HEK293 (cell line): Measurements from ENCODE around the gene PPP2R2D.

ENCODE experiments used
- CTCF ChIA-PET: fragments of 350-600 bp; formaldehyde crosslinking; extraction: SDS; loops from one replicate; lab custom pipeline; 2021; ENCODE audit warnings: antibody characterized with exemption; lab: Yijun Ruan, JAX
- POLR2A ChIA-PET: fragments of 300-600 bp; formaldehyde crosslinking; extraction: SDS; loops from one replicate; lab custom pipeline; 2020; ENCODE audit warnings: antibody characterized with exemption, inconsistent platforms; lab: Yijun Ruan, JAX
- H3K27ac ChIP-seq: fragments of 200-500 bp; sonication (Bioruptor generic); 2 replicates; pipeline ENCODE4 v1.5.1; 2014; ENCODE audit warnings: low read depth, low read length, control low read depth, inconsistent platforms; ENCODE audit errors: extremely low read depth
- H3K36me3 ChIP-seq, 2 experiments: fragments of 200-500 bp in 1 of 2; sonication (Bioruptor generic) in 1 of 2; 1 replicate in 1 of 2; 2 replicates in 1 of 2; pipeline ENCODE4 v1.5.1; 2014 to 2017; ENCODE audit warnings: inconsistent platforms in 2 of 2, low read length in 2 of 2; ENCODE audit not compliant: control insufficient read depth in 2 of 2, insufficient read depth in 1 of 2
- H3K4me1 ChIP-seq: fragments of 200-500 bp; sonication (Bioruptor generic); 2 replicates; pipeline ENCODE4 v1.5.1; 2014; ENCODE audit warnings: mild to moderate bottlenecking, low read length, inconsistent platforms; ENCODE audit not compliant: control insufficient read depth, insufficient read depth
- H3K4me3 ChIP-seq: 2 replicates; pipeline ENCODE4 v1.5.1; 2011; ENCODE audit warnings: low read depth, mild to moderate bottlenecking, control low read depth, low read length, moderate library complexity
- H3K9me3 ChIP-seq: fragments of 200-500 bp; sonication (Bioruptor generic); 2 replicates; pipeline ENCODE4 v1.5.1; 2014; ENCODE audit warnings: low read depth, low read length, inconsistent platforms; ENCODE audit not compliant: control insufficient read depth, insufficient read depth
- MYNN ChIP-seq: fragments of 450-650 bp; formaldehyde crosslinking; IDR thresholded peaks from 2 replicates; pipeline ENCODE4 v1.5.1; 2016; ENCODE audit warnings: missing biosample characterization, missing genetic modification characterization, borderline replicate concordance
- OVOL3 ChIP-seq: fragments of 450-650 bp; formaldehyde crosslinking; IDR thresholded peaks from 2 replicates; pipeline ENCODE4 v1.5.1; 2016; ENCODE audit warnings: missing biosample characterization, missing genetic modification characterization
- REPIN1 ChIP-seq: fragments of 450-650 bp; formaldehyde crosslinking; IDR thresholded peaks from 2 replicates; pipeline ENCODE4 v1.5.1; 2017; ENCODE audit warnings: missing biosample characterization, missing genetic modification characterization, low read depth
- SETDB1 ChIP-seq: IDR thresholded peaks from one replicate; pipeline ENCODE4 v1.6.1; 2017; ENCODE audit warnings: mild to moderate bottlenecking, low read length, moderate library complexity, mixed read lengths; ENCODE audit not compliant: insufficient read length
- WT1 ChIP-seq: fragments of 450-650 bp; formaldehyde crosslinking; IDR thresholded peaks from 2 replicates; pipeline ENCODE4 v1.5.1; 2016; ENCODE audit warnings: missing biosample characterization, missing genetic modification characterization
- ZBTB7A ChIP-seq: fragments of 450-650 bp; formaldehyde crosslinking; IDR thresholded peaks from 2 replicates; pipeline ENCODE4 v1.5.1; 2016; ENCODE audit warnings: low read depth, missing biosample characterization, missing genetic modification characterization
- ZNF10 ChIP-seq: fragments of 450-650 bp; formaldehyde crosslinking; IDR thresholded peaks from 2 replicates; pipeline ENCODE4 v1.5.1; 2017; ENCODE audit warnings: missing biosample characterization, missing genetic modification characterization
- ZNF132 ChIP-seq: fragments of 450-650 bp; formaldehyde crosslinking; IDR thresholded peaks from 2 replicates; pipeline ENCODE4 v1.5.1; 2017; ENCODE audit warnings: missing biosample characterization, missing genetic modification characterization, borderline replicate concordance
- ZNF133 ChIP-seq: fragments of 450-650 bp; formaldehyde crosslinking; IDR thresholded peaks from 2 replicates; pipeline ENCODE4 v1.5.1; 2016; ENCODE audit warnings: missing biosample characterization, missing genetic modification characterization
- ZNF221 ChIP-seq: fragments of 450-650 bp; formaldehyde crosslinking; IDR thresholded peaks from 2 replicates; pipeline ENCODE4 v1.5.1; 2017; ENCODE audit warnings: missing biosample characterization, missing genetic modification characterization, borderline replicate concordance
- ZNF223 ChIP-seq: fragments of 450-650 bp; formaldehyde crosslinking; IDR thresholded peaks from 2 replicates; pipeline ENCODE4 v1.5.1; 2016; ENCODE audit warnings: missing biosample characterization, missing genetic modification characterization
- ZNF311 ChIP-seq: fragments of 450-650 bp; formaldehyde crosslinking; IDR thresholded peaks from 2 replicates; pipeline ENCODE4 v1.5.1; 2017; ENCODE audit warnings: missing biosample characterization, missing genetic modification characterization, borderline replicate concordance
- ZNF341 ChIP-seq: fragments of 450-650 bp; formaldehyde crosslinking; IDR thresholded peaks from 2 replicates; pipeline ENCODE4; 2016; ENCODE audit warnings: low read depth, missing biosample characterization, missing genetic modification characterization
- ZNF473 ChIP-seq: fragments of 450-650 bp; formaldehyde crosslinking; IDR thresholded peaks from 2 replicates; pipeline ENCODE4 v1.5.1; 2017; ENCODE audit warnings: missing biosample characterization, missing genetic modification characterization
- ZNF544 ChIP-seq: fragments of 450-650 bp; formaldehyde crosslinking; IDR thresholded peaks from 2 replicates; pipeline ENCODE4 v1.5.0; 2017; ENCODE audit warnings: missing biosample characterization, missing genetic modification characterization
- ZNF580 ChIP-seq: fragments of 450-650 bp; formaldehyde crosslinking; IDR thresholded peaks from 2 replicates; pipeline ENCODE4 v1.5.1; 2016; ENCODE audit warnings: missing biosample characterization, missing genetic modification characterization
- ZNF596 ChIP-seq: fragments of 450-650 bp; IDR thresholded peaks from 2 replicates; pipeline ENCODE4 v1.5.0; 2018; ENCODE audit warnings: missing biosample characterization, mild to moderate bottlenecking, missing genetic modification characterization, moderate library complexity
- ZNF610 ChIP-seq: fragments of 450-650 bp; formaldehyde crosslinking; IDR thresholded peaks from 2 replicates; pipeline ENCODE4 v1.5.1; 2016; ENCODE audit warnings: missing biosample characterization, missing genetic modification characterization, borderline replicate concordance
- ZNF621 ChIP-seq: fragments of 450-650 bp; formaldehyde crosslinking; IDR thresholded peaks from 2 replicates; pipeline ENCODE4 v1.5.1; 2017; ENCODE audit warnings: missing biosample characterization, missing genetic modification characterization
- ZNF626 ChIP-seq: fragments of 450-650 bp; sonication (Bioruptor Pico); formaldehyde crosslinking; IDR thresholded peaks from 2 replicates; pipeline ENCODE4 v1.5.1; 2018; ENCODE audit warnings: missing biosample characterization, missing genetic modification characterization, inconsistent platforms
- ZNF701 ChIP-seq: fragments of 450-650 bp; formaldehyde crosslinking; IDR thresholded peaks from 2 replicates; pipeline ENCODE4 v1.5.1; 2016; ENCODE audit warnings: missing biosample characterization, missing genetic modification characterization
- TF ChIP-seq, protein P1 (sequence below): fragments of 450-650 bp; formaldehyde crosslinking; IDR thresholded peaks from 2 replicates; pipeline ENCODE4 v1.5.1; 2016; ENCODE audit warnings: missing biosample characterization, missing genetic modification characterization
- TF ChIP-seq, protein P2 (sequence below): fragments of 450-650 bp; formaldehyde crosslinking; IDR thresholded peaks from 2 replicates; pipeline ENCODE4 v1.5.1; 2017; ENCODE audit warnings: missing biosample characterization, mild to moderate bottlenecking, missing genetic modification characterization, moderate library complexity
- TF ChIP-seq, protein P3 (sequence below): fragments of 450-650 bp; formaldehyde crosslinking; IDR thresholded peaks from 2 replicates; pipeline ENCODE4 v1.5.1; 2016; ENCODE audit warnings: missing biosample characterization, missing genetic modification characterization

Gene PPP2R2D

DNA sequence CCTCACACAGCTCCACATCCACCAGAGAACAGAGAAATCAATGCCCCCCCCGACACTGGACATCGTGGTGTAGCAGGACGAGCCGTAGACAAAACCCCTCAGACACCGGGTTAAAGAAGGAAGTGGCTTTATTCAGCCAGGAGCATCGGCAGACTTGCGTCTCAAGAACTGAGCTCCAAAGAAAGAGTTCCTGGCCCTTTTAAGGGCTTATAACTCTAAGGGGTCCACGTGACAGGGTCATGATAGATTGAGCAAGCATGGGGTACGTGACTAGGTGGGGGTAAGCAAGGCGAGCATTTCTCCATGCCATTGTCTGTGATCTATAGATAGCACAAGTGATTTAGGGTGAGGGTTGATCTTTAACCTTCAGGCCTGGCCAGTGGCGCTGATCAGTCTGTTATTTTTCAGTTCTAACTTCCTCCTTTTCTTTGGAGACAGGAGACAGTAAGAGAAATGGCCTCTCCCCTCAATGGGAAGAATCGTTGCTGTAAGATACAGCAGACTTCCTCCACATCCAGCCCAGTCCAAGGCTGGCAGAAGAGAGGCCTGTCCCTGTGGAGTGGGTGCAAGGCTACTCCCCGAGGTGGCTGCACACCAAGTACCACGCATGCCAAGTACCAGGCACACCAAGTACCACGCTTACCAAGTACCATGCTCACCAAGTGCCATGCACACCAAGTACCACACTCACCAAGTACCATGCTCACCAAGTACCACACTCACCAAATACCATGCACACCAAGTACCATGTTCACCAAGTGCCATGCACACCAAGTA, 19.5 kb upstream of the PPP2R2D start (continued):
- TF ChIP-seq ZBTB7A: no peak
- TF ChIP-seq ZNF544: no peak
- TF ChIP-seq ZNF596 (tag by site-specific recombination): no peak
- no peak for TF ChIP-seq ZNF580 (tag by site-specific recombination)

GRCh38 chr10:131882151-131882550, 18.7 kb upstream of the PPP2R2D start:
- ChIA-PET POLR2A (no interaction called here), CTCF (no interaction called here)
- Histone ChIP-seq H3K4me3 (no peak overlapping the region), H3K4me1 (no peaks in the 10 kb centered on the region), H3K27ac (no peak overlapping the region), H3K36me3 (no peaks in the 10 kb centered on the region), H3K9me3 (no peaks in the 10 kb centered on the region)
- no peak for TF ChIP-seq ZNF626
- no peak for TF ChIP-seq ZNF133
- TF ChIP-seq MYNN (tag by site-specific recombination): no peak
- TF ChIP-seq ZNF223: no peak

DNA sequence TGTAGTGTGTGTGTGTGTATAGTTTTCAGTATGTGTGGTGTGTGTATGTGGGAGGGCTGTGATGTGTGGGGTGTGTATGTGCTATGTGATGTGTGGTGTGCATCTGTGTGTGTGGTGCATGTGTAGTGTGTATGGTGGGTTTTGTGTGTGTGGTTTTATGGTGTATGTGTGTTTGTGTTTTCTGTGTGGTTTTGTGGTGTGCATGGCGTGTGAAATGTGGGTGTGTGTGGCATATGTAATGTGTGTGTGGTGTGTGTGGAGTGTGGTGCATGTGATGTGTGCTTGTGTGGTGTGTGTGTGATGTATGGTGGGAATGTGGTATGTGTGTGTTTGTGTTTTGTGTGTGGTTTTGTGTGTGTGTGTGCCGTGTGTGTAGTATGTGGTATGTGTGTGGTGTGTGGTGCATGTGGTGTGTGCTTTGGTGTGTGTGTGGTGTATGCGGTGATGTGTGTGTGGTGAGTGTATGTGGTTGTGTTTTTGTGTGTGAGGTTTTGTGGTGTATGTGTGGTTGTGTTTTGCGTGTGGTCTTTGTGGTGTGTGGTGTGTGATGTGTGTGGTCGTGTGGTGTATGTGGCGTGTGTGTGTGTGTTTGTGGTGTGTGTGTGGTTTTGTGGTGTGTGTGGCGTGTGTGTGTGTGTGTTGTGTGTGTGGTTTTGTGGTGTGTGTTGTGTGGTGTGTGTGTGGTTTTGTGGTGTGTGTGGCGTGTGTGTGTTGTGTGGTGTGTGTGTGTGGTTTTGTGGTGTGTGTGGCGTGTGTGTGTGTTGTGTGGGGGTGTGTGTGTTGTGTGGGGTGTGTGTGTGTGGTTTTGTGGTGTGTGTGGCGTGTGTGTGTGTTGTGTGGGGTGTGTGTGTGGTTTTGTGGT, 18.0 kb upstream of the PPP2R2D start:
- POLR2A ChIA-PET: no interaction called here
- Histone ChIP-seq H3K9me3 (no peaks in the 10 kb centered on the region), H3K36me3 (no peaks in the 10 kb centered on the region), H3K4me1 (no peaks in the 10 kb centered on the region), H3K4me3 (no peak overlapping the region), H3K27ac (no peak overlapping the region)
- CTCF ChIA-PET: no interaction called here
- TF ChIP-seq, protein P1, sequence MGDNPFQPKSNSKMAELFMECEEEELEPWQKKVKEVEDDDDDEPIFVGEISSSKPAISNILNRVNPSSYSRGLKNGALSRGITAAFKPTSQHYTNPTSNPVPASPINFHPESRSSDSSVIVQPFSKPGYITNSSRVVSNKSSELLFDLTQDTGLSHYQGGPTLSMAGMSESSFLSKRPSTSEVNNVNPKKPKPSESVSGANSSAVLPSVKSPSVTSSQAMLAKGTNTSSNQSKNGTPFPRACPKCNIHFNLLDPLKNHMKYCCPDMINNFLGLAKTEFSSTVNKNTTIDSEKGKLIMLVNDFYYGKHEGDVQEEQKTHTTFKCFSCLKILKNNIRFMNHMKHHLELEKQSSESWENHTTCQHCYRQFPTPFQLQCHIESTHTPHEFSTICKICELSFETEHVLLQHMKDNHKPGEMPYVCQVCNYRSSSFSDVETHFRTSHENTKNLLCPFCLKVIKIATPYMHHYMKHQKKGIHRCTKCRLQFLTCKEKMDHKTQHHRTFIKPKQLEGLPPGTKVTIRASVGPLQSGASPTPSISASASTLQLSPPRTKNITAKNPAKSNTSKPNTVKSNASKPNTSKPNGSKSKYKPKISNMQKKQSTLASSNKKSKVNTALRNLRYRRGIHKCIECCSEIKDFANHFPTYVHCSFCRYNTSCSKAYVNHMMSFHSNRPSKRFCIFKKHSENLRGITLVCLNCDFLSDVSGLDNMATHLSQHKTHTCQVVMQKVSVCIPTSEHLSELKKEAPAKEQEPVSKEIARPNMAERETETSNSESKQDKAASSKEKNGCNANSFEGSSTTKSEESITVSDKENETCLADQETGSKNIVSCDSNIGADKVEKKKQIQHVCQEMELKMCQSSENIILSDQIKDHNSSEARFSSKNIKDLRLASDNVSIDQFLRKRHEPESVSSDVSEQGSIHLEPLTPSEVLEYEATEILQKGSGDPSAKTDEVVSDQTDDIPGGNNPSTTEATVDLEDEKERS: no peak
- TF ChIP-seq ZNF341 (no peak), ZNF473 (tag by site-specific recombination) (0 out of 2 replicates have a peak, but pooled peaks have one; percentile 40), ZNF701 (tag by site-specific recombination) (no peak), ZNF132 (tag by site-specific recombination) (no peak), ZNF221 (tag by site-specific recombination) (no peak), ZNF610 (no peak), ZNF621 (0 out of 2 replicates have a peak, but pooled peaks have one; percentile 43), OVOL3 (no peak), ZNF311 (tag by site-specific recombination) (0 out of 2 replicates have a peak, but pooled peaks have one; percentile 11), REPIN1 (no peak), WT1 (tag by site-specific recombination) (no peak), SETDB1 (no peak), ZNF10 (tag by site-specific recombination) (no peak)
- TF ChIP-seq, protein P2, sequence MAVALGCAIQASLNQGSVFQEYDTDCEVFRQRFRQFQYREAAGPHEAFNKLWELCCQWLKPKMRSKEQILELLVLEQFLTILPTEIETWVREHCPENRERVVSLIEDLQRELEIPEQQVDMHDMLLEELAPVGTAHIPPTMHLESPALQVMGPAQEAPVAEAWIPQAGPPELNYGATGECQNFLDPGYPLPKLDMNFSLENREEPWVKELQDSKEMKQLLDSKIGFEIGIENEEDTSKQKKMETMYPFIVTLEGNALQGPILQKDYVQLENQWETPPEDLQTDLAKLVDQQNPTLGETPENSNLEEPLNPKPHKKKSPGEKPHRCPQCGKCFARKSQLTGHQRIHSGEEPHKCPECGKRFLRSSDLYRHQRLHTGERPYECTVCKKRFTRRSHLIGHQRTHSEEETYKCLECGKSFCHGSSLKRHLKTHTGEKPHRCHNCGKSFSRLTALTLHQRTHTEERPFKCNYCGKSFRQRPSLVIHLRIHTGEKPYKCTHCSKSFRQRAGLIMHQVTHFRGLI (tag by site-specific recombination): no peak
- TF ChIP-seq, protein P3, sequence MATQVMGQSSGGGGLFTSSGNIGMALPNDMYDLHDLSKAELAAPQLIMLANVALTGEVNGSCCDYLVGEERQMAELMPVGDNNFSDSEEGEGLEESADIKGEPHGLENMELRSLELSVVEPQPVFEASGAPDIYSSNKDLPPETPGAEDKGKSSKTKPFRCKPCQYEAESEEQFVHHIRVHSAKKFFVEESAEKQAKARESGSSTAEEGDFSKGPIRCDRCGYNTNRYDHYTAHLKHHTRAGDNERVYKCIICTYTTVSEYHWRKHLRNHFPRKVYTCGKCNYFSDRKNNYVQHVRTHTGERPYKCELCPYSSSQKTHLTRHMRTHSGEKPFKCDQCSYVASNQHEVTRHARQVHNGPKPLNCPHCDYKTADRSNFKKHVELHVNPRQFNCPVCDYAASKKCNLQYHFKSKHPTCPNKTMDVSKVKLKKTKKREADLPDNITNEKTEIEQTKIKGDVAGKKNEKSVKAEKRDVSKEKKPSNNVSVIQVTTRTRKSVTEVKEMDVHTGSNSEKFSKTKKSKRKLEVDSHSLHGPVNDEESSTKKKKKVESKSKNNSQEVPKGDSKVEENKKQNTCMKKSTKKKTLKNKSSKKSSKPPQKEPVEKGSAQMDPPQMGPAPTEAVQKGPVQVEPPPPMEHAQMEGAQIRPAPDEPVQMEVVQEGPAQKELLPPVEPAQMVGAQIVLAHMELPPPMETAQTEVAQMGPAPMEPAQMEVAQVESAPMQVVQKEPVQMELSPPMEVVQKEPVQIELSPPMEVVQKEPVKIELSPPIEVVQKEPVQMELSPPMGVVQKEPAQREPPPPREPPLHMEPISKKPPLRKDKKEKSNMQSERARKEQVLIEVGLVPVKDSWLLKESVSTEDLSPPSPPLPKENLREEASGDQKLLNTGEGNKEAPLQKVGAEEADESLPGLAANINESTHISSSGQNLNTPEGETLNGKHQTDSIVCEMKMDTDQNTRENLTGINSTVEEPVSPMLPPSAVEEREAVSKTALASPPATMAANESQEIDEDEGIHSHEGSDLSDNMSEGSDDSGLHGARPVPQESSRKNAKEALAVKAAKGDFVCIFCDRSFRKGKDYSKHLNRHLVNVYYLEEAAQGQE (tag by site-specific recombination): no peak
